GM19099 (cell line): ENCODE results near the gene HLA-DQA2.

ENCODE experiments used
- POLR2A ChIP-seq: IDR thresholded peaks from 3 replicates; pipeline ENCODE4 v1.6.1; 2011; ENCODE audit warnings: low read depth; ENCODE audit not compliant: insufficient read length; ENCODE audit errors: extremely low read depth

HLA-DQA2 gene

GRCh38 chr6:32763421-32763820, 22.2 kb downstream of the HLA-DQA2 start, which contains the start of gene HLA-DQB2:
HLA-DQB2 (minus strand) TSS chr6:32763532; CDS start chr6:32763470, 62 bp downstream.
- no peak for TF ChIP-seq POLR2A

DNA sequence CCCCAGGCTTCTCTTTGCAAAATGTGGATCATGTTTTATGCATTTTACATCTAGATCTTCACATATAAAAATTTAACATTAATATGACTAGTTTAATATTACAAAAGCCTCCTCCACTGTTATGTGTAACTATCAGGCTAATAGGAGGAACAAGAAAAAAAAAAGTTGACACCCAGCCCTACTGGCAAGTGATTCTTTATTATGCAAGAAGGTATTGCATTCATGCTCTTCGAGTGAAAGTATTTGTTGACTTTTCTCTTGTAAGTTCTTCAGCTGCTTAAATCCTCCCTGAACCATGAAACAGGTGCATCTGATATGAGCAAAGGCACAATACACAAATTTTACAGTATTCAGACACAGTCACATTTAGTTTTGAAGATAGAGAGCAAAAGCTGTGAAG, 22.9 kb downstream of the HLA-DQA2 start:
- TF ChIP-seq POLR2A = no peak

GRCh38 chr6:32772656-32773055, 31.5 kb downstream of the HLA-DQA2 start:
- no peak for TF ChIP-seq POLR2A

DNA sequence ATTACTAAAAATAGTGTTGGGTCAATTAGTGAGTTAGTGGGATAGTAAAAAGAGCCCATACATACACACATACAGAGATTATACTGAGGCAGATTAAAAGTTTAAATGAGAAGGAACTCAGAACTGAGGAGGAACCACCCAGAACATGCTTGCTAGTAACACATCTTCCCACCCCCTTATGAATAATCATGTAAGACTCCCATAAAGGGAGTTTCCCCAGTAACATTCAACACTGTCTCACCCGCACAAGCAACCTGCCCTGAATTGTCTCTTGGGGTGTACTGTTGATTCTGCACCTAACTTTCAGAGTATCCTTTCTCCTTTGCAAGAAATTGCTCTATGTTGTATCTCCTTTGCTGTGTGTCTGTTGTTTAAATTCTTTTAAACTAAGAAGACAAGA, 33.2 kb downstream of the HLA-DQA2 start:
- TF ChIP-seq POLR2A = no peak

DNA sequence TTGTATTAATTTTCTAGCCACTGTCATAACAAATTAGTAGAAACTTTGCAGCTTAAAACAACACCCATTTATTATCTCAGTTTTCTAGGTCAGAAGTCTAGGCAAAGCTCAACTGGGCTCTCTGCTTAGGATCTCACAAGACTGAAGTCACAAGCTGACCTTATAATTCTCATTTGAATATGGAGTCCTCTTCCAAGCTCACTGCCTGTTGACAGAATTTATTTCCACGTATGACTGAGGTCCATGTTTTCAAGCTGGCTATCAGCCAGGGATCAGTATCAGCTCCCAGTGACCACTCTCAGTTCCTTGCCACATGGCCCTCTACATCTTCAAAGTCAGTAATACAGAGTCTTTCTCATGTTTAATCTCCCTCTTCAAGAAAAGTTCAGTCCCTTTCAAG, 33.9 kb downstream of the HLA-DQA2 start:
- TF ChIP-seq POLR2A = no peak

DNA sequence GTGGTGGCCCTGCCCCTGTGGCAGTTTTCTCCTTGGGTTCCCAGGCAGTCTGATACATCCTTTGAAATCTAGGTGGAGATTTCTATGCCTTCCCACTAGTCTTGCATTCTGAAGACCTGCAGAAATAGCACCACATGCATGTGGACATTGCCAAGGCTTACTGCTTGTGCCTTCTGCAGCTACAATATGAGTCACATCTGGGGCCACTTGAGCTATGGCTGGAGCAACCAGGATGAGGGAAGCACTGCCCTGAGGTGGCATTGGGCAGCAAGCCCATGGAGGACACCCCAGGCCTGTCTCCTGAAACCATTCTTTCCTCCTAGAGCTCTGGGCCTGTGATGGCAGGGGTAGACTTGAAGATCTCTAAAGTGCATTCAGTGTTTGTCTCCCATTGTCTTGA, 37.8 kb downstream of the HLA-DQA2 start:
- no peak for TF ChIP-seq POLR2A

GRCh38 chr6:32785781-32786533, 44.8 kb downstream of the HLA-DQA2 start:
- no peak for TF ChIP-seq POLR2A

- no peak for TF ChIP-seq POLR2A
Measured at GRCh38 chr6:32790306-32790705, 49.1 kb downstream of the HLA-DQA2 start.

- no peak for TF ChIP-seq POLR2A
Measured at GRCh38 chr6:32792901-32793435, 51.8 kb downstream of the HLA-DQA2 start.

GRCh38 chr6:32794510-32794909, 53.3 kb downstream of the HLA-DQA2 start:
- no peak for TF ChIP-seq POLR2A
